ENCODE results near the gene MAPK7.

The MAPK7 gene

GRCh38 chr17:19414396-19415280, 36.3 kb downstream of the MAPK7 start:
- no peak for DNase-seq

GRCh38 chr17:19415311-19415710, 37.0 kb downstream of the MAPK7 start:
- DNase-seq = no peak

DNA sequence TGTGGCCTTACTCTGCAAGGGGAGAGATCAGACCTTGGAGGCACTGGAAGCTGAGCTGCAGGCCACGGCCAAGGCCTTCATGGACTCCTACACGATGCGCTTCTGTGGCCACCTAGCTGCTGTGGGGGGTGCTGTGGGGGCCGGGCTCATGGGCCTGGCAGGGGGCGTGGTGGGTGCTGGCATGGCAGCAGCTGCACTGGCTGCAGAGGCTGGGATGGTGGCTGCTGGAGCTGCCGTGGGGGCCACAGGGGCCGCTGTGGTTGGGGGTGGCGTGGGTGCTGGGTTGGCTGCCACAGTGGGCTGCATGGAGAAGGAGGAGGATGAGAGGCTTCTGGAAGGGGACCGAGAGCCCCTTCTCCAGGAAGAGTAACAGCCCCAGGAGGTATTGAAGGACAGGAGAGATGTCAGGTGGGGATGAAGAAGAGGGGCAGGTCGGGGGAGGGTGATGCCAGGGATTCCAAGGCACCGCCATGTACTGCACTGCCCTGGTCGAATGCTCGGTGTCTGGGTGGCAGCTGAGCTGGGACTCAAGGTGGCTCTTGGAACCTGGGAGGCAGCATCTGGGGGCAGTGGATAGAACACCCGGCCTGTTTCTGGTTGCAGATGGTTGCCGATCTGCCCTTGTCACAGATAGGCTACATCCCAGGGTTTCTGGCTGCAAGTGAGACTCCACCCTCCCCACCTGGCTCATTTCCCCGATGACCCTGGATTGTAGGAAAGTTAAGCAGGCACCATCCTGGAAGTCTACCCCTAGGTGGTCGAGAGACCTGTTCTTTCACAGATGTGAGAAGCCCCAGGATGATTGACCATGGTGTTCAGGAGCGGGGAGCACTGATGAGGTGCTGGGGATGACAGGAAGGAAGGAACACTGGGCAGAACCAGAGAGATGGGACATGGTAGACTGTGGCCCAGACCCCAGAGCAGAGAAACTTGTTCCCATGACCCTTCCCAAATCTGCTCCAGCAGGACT, 37.8 kb downstream of the MAPK7 start:
- DNase-seq = no peak

DNA sequence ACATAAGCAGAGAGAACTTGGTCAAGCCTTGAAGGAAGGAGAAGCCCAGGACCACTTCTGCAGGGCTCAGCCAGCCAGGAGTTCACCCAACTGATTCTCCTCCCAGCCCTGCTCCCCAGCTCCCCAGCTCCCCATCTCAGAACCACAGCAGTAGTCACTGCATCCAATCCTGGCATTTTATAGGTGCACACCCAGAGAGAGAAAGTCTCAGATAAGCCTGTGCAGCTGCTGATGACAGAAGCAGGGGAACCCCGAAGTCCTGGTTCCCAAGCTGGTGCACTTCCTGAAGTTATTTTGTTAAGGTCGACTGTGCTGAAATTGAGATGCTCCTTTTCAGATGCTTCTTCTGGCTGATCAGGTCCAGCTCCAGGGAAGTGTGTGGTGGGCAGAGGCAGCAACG, 39.3 kb downstream of the MAPK7 start:
- peak in 2 of 58 donors; percentile 22 to 36 for DNase-seq

GRCh38 chr17:19418251-19418992, 40.1 kb downstream of the MAPK7 start:
- no peak for DNase-seq

GRCh38 chr17:19421219-19421618, 42.9 kb downstream of the MAPK7 start:
- no peak for DNase-seq

DNA sequence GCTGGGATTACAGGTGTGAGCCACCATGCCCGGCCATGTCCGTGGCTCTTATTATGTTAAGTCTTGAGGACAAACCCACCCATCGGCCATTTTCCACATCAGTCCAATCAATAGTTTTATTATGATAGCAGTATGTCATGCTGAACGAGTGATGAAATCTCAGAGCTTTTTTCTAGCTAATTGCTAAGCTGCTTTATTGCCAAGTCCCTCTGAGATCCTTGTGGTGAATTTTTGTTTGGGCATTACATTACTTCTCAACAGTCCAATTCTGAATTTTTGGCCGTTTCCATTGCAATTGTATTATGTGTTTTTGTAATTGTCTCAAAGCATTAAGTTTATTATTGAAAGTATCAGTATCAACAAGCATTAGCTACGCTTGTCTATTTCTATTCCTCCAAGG, 43.6 kb downstream of the MAPK7 start:
- no peak for DNase-seq

DNA sequence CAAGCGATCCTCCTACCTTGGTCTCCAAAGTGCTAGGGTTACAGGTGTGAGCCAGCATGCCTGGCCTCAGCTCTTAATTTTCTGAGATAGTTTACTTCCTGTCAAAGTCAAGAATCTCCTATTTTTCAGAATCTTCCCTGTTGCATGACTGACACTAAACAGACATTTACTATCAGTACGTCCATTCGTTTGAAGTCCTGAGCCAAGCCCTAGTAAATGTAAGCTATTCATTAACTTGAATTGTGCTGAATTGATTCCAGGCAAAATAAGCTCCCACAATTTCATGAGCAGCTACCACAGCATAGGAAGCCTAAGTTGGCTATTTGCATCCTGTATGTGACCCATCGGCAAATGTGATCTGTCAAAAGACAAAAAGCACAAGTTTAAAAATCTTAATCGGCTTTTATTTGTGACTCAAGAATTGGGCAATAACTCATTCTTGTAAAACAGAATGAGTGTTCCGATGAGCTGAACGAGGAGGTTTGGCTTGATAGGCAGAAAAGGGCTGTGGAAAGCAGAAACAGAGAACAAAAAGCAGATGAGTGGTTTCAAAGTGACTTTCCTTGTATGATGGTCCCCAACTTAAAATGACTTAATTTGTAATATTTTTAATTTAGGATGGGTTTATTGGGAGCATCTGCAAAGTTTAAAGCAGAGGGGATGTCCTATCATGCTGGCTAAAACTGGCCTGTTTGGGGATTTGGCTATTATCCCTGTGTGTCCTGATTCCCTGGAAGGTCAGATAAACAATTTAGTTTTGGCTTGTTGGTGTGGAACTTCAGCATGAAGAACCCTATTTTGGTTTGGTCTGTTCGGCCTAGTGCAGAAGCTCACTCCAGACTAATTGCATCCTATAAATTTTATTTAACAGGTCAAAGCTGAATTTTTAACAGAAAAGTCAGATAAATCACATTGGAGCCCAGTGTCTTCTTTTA, 46.9 kb downstream of the MAPK7 start:
- DNase-seq = no peak

DNA sequence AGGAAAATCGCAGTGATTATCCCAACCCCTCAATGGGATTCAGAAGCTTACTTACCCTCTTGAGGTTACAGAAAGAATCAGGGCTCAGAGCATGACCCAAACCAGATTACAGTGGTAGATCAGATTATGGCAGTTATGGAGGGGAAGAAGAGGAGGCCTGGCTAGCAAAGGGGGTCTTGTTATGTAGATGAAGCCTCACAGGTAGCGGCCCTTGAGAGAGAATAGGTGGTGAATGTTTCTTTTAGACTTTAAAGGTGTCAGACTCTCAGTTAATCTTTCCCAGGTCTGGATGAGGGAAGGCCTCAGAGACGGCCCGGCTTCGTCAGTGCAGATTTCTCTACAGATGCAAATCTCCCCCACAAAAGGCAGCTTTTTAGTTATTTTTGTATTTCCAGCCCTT, 48.3 kb downstream of the MAPK7 start:
- DNase-seq = no peak

DNA sequence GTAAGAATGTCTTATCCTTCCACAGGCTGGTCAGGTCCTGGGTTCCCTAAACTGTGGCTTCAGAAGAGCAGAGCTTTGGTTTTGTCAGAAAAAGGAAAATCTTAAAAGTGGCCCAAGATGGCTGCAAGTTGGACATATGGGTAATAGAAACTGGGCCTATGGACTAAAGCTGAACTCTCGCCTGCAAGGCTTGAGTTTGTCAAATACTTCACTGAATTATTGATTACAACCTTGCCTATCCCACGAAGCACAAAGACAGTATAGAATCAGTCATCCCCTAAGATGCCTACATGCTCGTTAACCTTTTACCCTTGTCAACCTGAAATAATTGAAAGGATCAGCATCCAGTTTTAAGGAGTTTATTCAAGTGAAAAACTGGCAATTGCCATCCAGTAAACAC, 53.4 kb downstream of the MAPK7 start:
- DNase-seq = no peak

Measured in anterior cingulate cortex (tissue), 58 donors.